Right cardiac atrium (tissue), 5 donors: ENCODE results near the gene SLC7A14. TPM values are rescaled to one million over a fixed set of nuclear protein-coding genes. Genes with fewer than 3 reads are reported as not detected.
A peak's percentile ranks its signal among the peaks of the same experiment; 100 is the strongest.

Experiments
- ATAC-seq, 2 donors: fragments of 200-7000 bp; cut with Tn5 transposase; one replicate each; pipeline versions ENCODE4 v1.8.0 to v1.9.1; 2020; ENCODE audit warnings: moderate library complexity in 2 of 2, mild to moderate bottlenecking in 1 of 2
- DNase-seq, 3 donors: peaks; one replicate each; pipeline ENCODE4 v3.0.0-alpha.2; 2020
- H3K27ac ChIP-seq: one replicate; pipeline ENCODE4 v1.5.1; 2013; ENCODE audit warnings: mild to moderate bottlenecking, low read length, control low read depth, moderate library complexity
- H3K27me3 ChIP-seq: one replicate; pipeline ENCODE4 v1.6.1; 2013; ENCODE audit not compliant: control insufficient read depth, insufficient read depth
- H3K4me1 ChIP-seq: one replicate; pipeline ENCODE4 v1.6.1; 2013; ENCODE audit warnings: low read length; ENCODE audit not compliant: control insufficient read depth, insufficient read depth
- H3K4me3 ChIP-seq: one replicate; pipeline ENCODE4 v1.5.1; 2013; ENCODE audit warnings: low read length, control low read depth
- H3K9me3 ChIP-seq: one replicate; pipeline ENCODE4 v1.6.1; 2013; ENCODE audit warnings: low read length; ENCODE audit not compliant: control insufficient read depth
- WGBS: extraction: QIAGEN DNeasy Blood & Tissue Kit; methylation state at CpG from one replicate; pipeline ENCODE4 v1.1.7; 2013; 5-methylcytosine and 5-hydroxymethylcytosine counted together
- intact Hi-C, 4 donors: fragments of 100-400 bp; cut with DNase I; formaldehyde crosslinking; loops; one replicate each; pipeline versions ENCODE4 v1.11.0 to v1.14.0; 2022 to 2023
- polyA plus RNA-seq: library from polyadenylated mRNA; stranded (reverse); fragments of 200-250 nt; gene quantifications from one replicate; pipeline ENCODE4 v1.2.3, GENCODE V29; 2013
- total RNA-seq, 4 donors: library from RNA; stranded (reverse); fragmentation: NEBNext Ultra II Directional; extraction: Animal tissue kit (Norgen Biotek cat#: 25700); gene quantifications; one replicate each; pipeline ENCODE4 v1.2.1, GENCODE V29; 2021
- donor health status: healthy with polysubstance abuse.
- donor health status: DM: no; HTN: yes; CAD: no.
- donor health status: DM: no; HTN: no; CAD: no.
- donor health status: DM: no; HTN: yes; CAD: no; lungs with severe emphysema.
- donor health status: DM: yes; HTN: yes; CAD: no.

Gene SLC7A14
- total and polyA plus RNA-seq, 5 donors: 0.05 to 0.06 TPM; not detected in 3

GRCh38 chr3:170484869-170485268 lies 101.0 kb downstream of the SLC7A14 start:
- Histone ChIP-seq H3K4me3 (no peak overlapping the region), H3K9me3 (no peaks in the 10 kb centered on the region), H3K27me3 (no peaks in the 10 kb centered on the region), H3K27ac (no peak overlapping the region), H3K4me1 (no peaks in the 10 kb centered on the region)
- intact Hi-C loops: no loop called here
- DNase-seq (no peak), ATAC-seq (no peak)
- 77% methylated on average over 4 of the region's 4 CpGs for WGBS

- no peaks in the 10 kb centered on the region for H3K4me1 ChIP-seq
- ATAC-seq: no peak
- H3K4me3 ChIP-seq: no peak overlapping the region
- WGBS: 71% methylated on average over 5 of the region's 5 CpGs
- no peaks in the 10 kb centered on the region for H3K27me3 ChIP-seq
- intact Hi-C loops: no loop called here
- H3K27ac ChIP-seq: no peak overlapping the region
- DNase-seq: no peak
- H3K9me3 ChIP-seq: no peaks in the 10 kb centered on the region
Observed at GRCh38 chr3:170483485-170484262, 102.2 kb downstream of the SLC7A14 start.

GRCh38 chr3:170482199-170482598 lies 103.7 kb downstream of the SLC7A14 start:
- no peak for DNase-seq
- ATAC-seq: no peak
- intact Hi-C loops: no loop called here
- no peak overlapping the region for H3K27ac ChIP-seq
- H3K9me3 ChIP-seq: no peaks in the 10 kb centered on the region
- H3K27me3 ChIP-seq: no peaks in the 10 kb centered on the region
- H3K4me1 ChIP-seq: no peaks in the 10 kb centered on the region
- no peak overlapping the region for H3K4me3 ChIP-seq
- WGBS: 82% methylated on average over 4 of the region's 4 CpGs

- 91% methylated on average over 4 of the region's 4 CpGs for WGBS
- intact Hi-C loops: no loop called here
- no peak overlapping the region for H3K4me3 ChIP-seq
- DNase-seq (no peak), ATAC-seq (no peak)
- H3K27me3 ChIP-seq: no peaks in the 10 kb centered on the region
- no peak overlapping the region for H3K27ac ChIP-seq
- no peaks in the 10 kb centered on the region for H3K4me1 ChIP-seq
- H3K9me3 ChIP-seq: no peaks in the 10 kb centered on the region
Observed at GRCh38 chr3:170480111-170480510, 105.8 kb downstream of the SLC7A14 start.

GRCh38 chr3:170477395-170477794 lies 108.5 kb downstream of the SLC7A14 start:
- Histone ChIP-seq H3K27me3 (no peaks in the 10 kb centered on the region), H3K27ac (no peak overlapping the region), H3K4me1 (no peaks in the 10 kb centered on the region), H3K9me3 (no peaks in the 10 kb centered on the region), H3K4me3 (no peak overlapping the region)
- WGBS: 45% methylated on average over 2 of the region's 2 CpGs
- intact Hi-C loops: no loop called here
- no peak for ATAC-seq
- DNase-seq: no peak

GRCh38 chr3:170476291-170476690 lies 109.6 kb downstream of the SLC7A14 start:
- DNase-seq (no peak), ATAC-seq (peak in 1 of 2 donors; percentile 29)
- intact Hi-C loops: no loop called here
- H3K27me3 ChIP-seq: no peaks in the 10 kb centered on the region
- H3K4me1 ChIP-seq: no peaks in the 10 kb centered on the region
- H3K4me3 ChIP-seq: no peak overlapping the region
- WGBS: 35% methylated on average over 6 of the region's 6 CpGs
- no peak overlapping the region for H3K27ac ChIP-seq
- no peaks in the 10 kb centered on the region for H3K9me3 ChIP-seq

GRCh38 chr3:170475092-170475685 lies 110.7 kb downstream of the SLC7A14 start:
- no peak overlapping the region for H3K4me3 ChIP-seq
- intact Hi-C loops: no loop called here
- no peak overlapping the region for H3K27ac ChIP-seq
- no peaks in the 10 kb centered on the region for H3K4me1 ChIP-seq
- WGBS: 62% methylated on average over 3 of the region's 3 CpGs
- DNase-seq: no peak
- no peak for ATAC-seq
- no peaks in the 10 kb centered on the region for H3K27me3 ChIP-seq
- H3K9me3 ChIP-seq: no peaks in the 10 kb centered on the region

- no peak overlapping the region for H3K27ac ChIP-seq
- intact Hi-C loops: no loop called here
- ATAC-seq: peak; percentile 66 to 98
- no peaks in the 10 kb centered on the region for H3K4me1 ChIP-seq
- DNase-seq: peak in 2 of 3 donors; percentile 37 to 68
- no peaks in the 10 kb centered on the region for H3K9me3 ChIP-seq
- 43% methylated on average over 3 of the region's 3 CpGs for WGBS
- no peaks in the 10 kb centered on the region for H3K27me3 ChIP-seq
- H3K4me3 ChIP-seq: no peak overlapping the region
Observed at GRCh38 chr3:170473358-170473757, 112.5 kb downstream of the SLC7A14 start.

GRCh38 chr3:170471149-170471548 lies 114.7 kb downstream of the SLC7A14 start:
- Histone ChIP-seq H3K27me3 (no peaks in the 10 kb centered on the region), H3K27ac (no peak overlapping the region), H3K4me3 (no peak overlapping the region), H3K4me1 (no peaks in the 10 kb centered on the region), H3K9me3 (no peaks in the 10 kb centered on the region)
- no peak for ATAC-seq
- intact Hi-C loops: no loop called here
- 69% methylated on average over 3 of the region's 3 CpGs for WGBS
- DNase-seq: no peak

GRCh38 chr3:170470063-170471016 lies 115.5 kb downstream of the SLC7A14 start:
- no peak for ATAC-seq
- no peak overlapping the region for H3K4me3 ChIP-seq
- H3K4me1 ChIP-seq: no peaks in the 10 kb centered on the region
- no peak for DNase-seq
- intact Hi-C loops: no loop called here
- no peak overlapping the region for H3K27ac ChIP-seq
- WGBS: 56% methylated on average over 9 of the region's 9 CpGs
- H3K9me3 ChIP-seq: no peaks in the 10 kb centered on the region
- H3K27me3 ChIP-seq: no peaks in the 10 kb centered on the region
